GM12865 (cell line): ENCODE measurements around the gene ARHGAP22.

Source experiments
- DNase-seq: peaks from one replicate; pipeline ENCODE4 v3.0.0; 2010; ENCODE audit warnings: low read depth
- H3K4me3 ChIP-seq: 2 replicates; pipeline ENCODE4 v1.5.1; 2011; ENCODE audit warnings: mild to moderate bottlenecking, low read depth, low read length, control low read depth
- CTCF ChIP-seq: IDR thresholded peaks from 2 replicates; pipeline ENCODE4 v1.5.1; 2011; ENCODE audit warnings: low read length, control low read depth, low read depth, inconsistent platforms; ENCODE audit not compliant: insufficient read depth; ENCODE audit errors: missing control alignments

Gene ARHGAP22

GRCh38 chr10:48476279-48476982 lies 128.4 kb downstream of the ARHGAP22 start:
- no peak overlapping the region for H3K4me3 ChIP-seq
- DNase-seq = no peak
- TF ChIP-seq CTCF = no peak

- no peak overlapping the region for H3K4me3 ChIP-seq
- TF ChIP-seq CTCF = no peak
- DNase-seq = no peak
These were observed 129.0 kb downstream of the ARHGAP22 start for GRCh38 chr10:48475943-48476278.

GRCh38 chr10:48474765-48475365 lies 130.0 kb downstream of the ARHGAP22 start:
- DNase-seq = no peak
- H3K4me3 ChIP-seq = no peak overlapping the region
- TF ChIP-seq CTCF = no peak

GRCh38 chr10:48473704-48474103 lies 131.2 kb downstream of the ARHGAP22 start:
- no peak overlapping the region for H3K4me3 ChIP-seq
- TF ChIP-seq CTCF = no peak

GRCh38 chr10:48472501-48473069 lies 132.3 kb downstream of the ARHGAP22 start:
- no peak for DNase-seq
- no peak overlapping the region for H3K4me3 ChIP-seq
- TF ChIP-seq CTCF = no peak

More at GRCh38 chr10:48473704-48474103, 131.2 kb downstream of the ARHGAP22 start:
- DNase-seq = no peak

- TF ChIP-seq CTCF = no peak
- DNase-seq = no peak
- no peak overlapping the region for H3K4me3 ChIP-seq
These were observed 133.7 kb downstream of the ARHGAP22 start for GRCh38 chr10:48470893-48471805.
